ENCODE measurements around the gene INO80D.

INO80D gene

GRCh38 chr2:205967391-205968075, 118.4 kb downstream of the INO80D start:
- TF ChIP-seq, protein P1, sequence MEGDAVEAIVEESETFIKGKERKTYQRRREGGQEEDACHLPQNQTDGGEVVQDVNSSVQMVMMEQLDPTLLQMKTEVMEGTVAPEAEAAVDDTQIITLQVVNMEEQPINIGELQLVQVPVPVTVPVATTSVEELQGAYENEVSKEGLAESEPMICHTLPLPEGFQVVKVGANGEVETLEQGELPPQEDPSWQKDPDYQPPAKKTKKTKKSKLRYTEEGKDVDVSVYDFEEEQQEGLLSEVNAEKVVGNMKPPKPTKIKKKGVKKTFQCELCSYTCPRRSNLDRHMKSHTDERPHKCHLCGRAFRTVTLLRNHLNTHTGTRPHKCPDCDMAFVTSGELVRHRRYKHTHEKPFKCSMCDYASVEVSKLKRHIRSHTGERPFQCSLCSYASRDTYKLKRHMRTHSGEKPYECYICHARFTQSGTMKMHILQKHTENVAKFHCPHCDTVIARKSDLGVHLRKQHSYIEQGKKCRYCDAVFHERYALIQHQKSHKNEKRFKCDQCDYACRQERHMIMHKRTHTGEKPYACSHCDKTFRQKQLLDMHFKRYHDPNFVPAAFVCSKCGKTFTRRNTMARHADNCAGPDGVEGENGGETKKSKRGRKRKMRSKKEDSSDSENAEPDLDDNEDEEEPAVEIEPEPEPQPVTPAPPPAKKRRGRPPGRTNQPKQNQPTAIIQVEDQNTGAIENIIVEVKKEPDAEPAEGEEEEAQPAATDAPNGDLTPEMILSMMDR (IDR thresholded peaks at IDR 0.05; ENCODE audit: control extremely low read depth, extremely low read depth, low read depth, missing control alignments) = no peak
- CTCF ChIA-PET = interaction anchor here (1.4 kb wide), 1 partner anchor 10 kb away, joined by 4 read pairs; no protein-coding TSS in a partner anchor
- POLR2A ChIA-PET = no interaction called here
- no peak for DNase-seq (ENCODE audit: extremely low spot score)

DNA sequence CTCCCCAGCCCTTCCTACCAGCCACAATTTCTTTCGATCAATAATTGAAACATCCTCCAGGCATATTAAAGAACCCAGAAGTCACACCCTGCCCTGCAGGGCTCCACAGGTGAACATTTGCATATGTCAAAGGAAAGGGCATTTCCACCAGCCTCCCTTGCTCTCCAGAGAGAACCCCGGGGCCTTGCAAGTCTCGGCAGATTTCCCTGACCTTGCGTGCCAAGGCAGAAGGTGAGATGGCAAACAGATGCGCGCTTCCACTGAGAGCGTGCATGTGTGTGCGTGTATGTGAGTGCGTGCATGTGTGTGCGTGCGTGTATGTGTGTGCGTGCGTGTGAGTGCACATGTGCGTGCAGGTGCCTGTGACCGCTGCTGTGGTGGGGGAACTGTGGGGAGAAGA, 120.3 kb downstream of the INO80D start:
- CTCF ChIA-PET = no interaction called here
- TF ChIP-seq, protein P1 (IDR thresholded peaks at IDR 0.05; ENCODE audit: control extremely low read depth, extremely low read depth, low read depth, missing control alignments) = no peak
- POLR2A ChIA-PET = no interaction called here

DNA sequence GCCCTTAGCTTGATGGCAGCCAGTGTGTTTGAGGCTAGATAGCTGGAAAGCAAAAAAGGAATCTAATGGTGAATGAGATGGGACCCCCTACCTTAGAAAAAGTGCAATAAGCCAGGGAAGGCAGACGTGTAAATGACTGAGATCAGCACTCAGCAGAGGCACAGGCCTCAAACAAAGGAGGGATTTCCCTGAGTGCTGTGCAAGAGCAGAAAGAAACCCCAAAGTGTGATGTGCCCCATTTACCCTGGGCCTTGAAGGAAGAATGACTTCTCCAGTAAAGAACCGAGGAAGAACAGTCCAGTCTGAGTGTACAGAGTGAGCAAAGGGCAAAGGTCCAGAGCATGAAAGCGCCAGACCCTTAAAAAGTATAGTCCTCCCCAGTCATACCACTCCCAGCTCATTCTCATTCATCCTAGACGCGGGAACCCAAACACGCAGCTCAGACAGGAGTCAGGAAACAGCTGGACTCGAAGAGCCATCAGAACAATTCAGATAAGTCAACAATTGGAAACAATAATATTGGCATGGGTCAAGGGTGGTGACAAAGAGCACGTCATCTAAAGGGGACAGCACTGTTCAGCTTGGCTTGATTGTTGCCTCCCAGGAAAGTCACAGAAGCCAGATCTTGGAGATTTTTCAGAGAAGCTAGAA, 121.7 kb downstream of the INO80D start:
- ChIA-PET CTCF (interaction anchor here (1.0 to 1.6 kb wide), 3 partner anchors 21 to 38 kb away, joined by 3 to 5 read pairs (median 4); no protein-coding TSS in a partner anchor), POLR2A (no interaction called here)
- no peak for DNase-seq (ENCODE audit: extremely low spot score)
- TF ChIP-seq, protein P1 (IDR thresholded peaks at IDR 0.05; ENCODE audit: control extremely low read depth, extremely low read depth, low read depth, missing control alignments) = no peak

More for the DNA sequence above, 120.3 kb downstream of the INO80D start:
- DNase-seq (ENCODE audit: extremely low spot score) = no peak

- TF ChIP-seq, protein P1 (IDR thresholded peaks at IDR 0.05; ENCODE audit: control extremely low read depth, extremely low read depth, low read depth, missing control alignments) = no peak
- DNase-seq (ENCODE audit: extremely low spot score) = no peak
- ChIA-PET POLR2A (no interaction called here), CTCF (interaction anchor here (3.4 kb wide), 1 partner anchor 11 kb away, joined by 13 read pairs; no protein-coding TSS in a partner anchor)
These were observed 126.5 kb downstream of the INO80D start for GRCh38 chr2:205959521-205959920.

DNA sequence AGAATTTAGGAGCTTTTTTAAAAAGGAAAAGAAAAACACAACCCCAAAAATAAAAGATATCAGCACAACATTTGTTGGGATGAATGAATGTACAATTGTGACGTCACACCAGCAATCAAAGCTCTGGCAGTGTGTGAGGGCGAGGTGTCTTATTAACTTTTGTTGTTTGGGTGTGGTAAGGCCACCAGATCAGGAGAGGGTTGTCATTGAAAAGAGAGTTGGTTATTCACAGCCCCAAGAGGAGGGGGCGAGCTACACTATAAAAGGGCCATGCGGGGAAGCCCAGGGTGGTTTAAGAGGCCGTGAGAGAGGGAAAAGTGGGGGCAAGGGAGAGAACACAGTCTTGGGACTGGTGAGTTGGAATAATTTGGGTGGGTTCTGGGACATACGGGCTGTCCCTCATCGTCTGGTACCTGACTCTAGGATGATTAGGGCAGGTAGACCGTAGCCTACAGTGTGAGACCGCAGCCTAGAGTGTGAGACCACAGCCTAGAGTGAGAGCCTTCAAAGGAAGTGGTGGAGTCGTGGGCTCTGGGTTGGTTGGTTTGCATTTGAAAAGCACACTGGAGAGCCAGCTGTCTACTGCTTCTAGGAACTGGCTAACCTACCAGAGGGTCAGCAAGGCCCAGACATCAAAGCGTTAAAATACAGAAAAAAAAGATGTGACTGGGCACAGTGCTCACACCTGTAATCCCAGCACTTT, 128.4 kb downstream of the INO80D start:
- POLR2A ChIA-PET = no interaction called here
- DNase-seq (ENCODE audit: extremely low spot score) = no peak
- CTCF ChIA-PET = interaction anchor here (1.0 to 3.1 kb wide), 6 partner anchors 10 to 32 kb away, joined by 3 to 23 read pairs (median 4); no protein-coding TSS in a partner anchor
- TF ChIP-seq, protein P1 (IDR thresholded peaks at IDR 0.05; ENCODE audit: control extremely low read depth, extremely low read depth, low read depth, missing control alignments) = no peak

GRCh38 chr2:205954707-205955106, 131.3 kb downstream of the INO80D start:
- no peak for DNase-seq (ENCODE audit: extremely low spot score)
- ChIA-PET POLR2A (no interaction called here), CTCF (no interaction called here)
- TF ChIP-seq, protein P1 (IDR thresholded peaks at IDR 0.05; ENCODE audit: control extremely low read depth, extremely low read depth, low read depth, missing control alignments) = no peak

Data from GM10248 (cell line).